Glomerular endothelial cell (primary cell): ENCODE measurements around the gene ATG7. TPM values are rescaled to one million over a fixed set of nuclear protein-coding genes. Genes with fewer than 3 reads are reported as not detected.
"Not testable (repeated sequence)": the region's sequence is repeated elsewhere in the genome, so short reads cannot be mapped to it uniquely, and the experiment has no call there.

Source experiments
- DNase-seq: peaks from one replicate; pipeline ENCODE4 v3.0.0-alpha.2; 2011; ENCODE audit warnings: low read depth, low spot score; ENCODE audit errors: extremely low read depth
- total RNA-seq: library from RNA; depleted of rRNA; stranded (reverse); fragments of >200 nt; gene quantifications from 2 replicates; pipeline ENCODE4 v1.2.3, GENCODE V29; 2015

Gene ATG7
- total RNA-seq, 1 donor from 2014 or later: 53.6 TPM

DNA sequence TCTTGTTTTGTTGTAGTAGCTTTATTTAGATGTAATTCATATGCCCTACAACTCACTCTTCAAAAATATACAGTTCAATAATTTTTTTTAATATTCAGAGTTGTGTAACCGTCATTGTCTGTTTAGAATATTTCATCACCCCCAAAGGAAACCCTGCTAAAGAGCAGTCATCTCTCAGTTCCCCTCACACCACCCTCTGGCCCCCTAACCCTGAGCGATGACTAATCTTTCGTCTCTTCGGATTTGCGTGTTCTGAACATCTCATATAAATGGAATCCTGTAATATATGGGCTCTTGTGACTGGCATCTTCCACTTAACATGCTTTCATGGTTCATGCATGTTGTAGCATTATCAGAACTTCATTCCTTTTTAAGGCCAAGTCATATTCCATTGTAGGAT is 183.8 kb downstream of the ATG7 start:
- DNase-seq: no peak

GRCh38 chr3:11457135-11457534 is 184.9 kb downstream of the ATG7 start:
- no peak for DNase-seq

DNA sequence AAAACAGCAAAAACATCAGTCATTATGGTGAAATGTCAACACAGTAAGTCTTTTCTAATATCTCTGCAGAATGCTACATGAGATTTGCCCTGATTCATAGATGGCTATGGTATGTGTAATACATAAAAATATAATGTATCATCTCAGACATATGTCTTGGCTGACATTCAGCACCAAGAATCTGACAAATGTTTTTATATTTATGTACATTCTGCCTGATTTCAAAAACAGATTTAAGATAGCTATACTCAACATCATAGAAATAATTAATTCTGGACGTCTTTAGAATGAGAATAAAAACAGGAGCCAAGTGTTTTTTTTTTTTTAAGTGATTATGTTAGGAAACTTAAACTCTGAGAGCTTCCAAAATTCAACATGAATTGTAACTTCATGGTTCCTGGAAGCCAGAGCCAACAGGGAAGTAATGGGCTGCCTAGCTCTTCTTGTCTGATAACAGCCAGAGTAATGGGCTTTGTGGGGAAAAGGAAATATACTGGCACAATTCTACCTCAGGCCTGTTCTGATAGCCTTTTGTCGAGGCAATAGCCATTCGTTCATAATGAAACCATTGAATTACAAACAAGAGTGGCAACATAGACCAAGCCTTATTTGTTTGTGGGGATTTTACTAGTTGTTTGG is 187.1 kb downstream of the ATG7 start:
- DNase-seq: no peak

DNA sequence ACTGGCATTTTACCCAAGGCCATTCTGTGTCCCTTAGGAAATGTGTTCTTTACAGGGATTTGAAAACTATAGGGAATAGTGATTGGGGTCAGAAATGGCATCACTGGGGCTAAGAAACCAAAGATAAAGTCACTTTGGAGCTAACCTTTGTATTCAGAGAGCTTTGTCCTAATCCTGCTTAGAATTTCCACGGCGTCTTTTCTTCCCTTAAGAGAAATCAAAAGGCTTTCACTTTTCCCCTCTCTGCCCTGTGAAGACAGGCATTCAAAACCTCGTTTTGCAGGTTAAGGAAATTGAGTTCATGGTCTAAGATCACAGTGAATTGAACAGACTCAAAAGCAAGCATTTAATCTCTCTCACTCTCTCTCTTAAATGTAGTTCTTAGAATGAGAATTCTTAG is 189.0 kb downstream of the ATG7 start:
- DNase-seq: no peak

GRCh38 chr3:11462673-11463072 is 190.5 kb downstream of the ATG7 start:
- not testable (repeated sequence) for DNase-seq

- DNase-seq: no peak
Measured at GRCh38 chr3:11463591-11463990, 191.4 kb downstream of the ATG7 start.

DNA sequence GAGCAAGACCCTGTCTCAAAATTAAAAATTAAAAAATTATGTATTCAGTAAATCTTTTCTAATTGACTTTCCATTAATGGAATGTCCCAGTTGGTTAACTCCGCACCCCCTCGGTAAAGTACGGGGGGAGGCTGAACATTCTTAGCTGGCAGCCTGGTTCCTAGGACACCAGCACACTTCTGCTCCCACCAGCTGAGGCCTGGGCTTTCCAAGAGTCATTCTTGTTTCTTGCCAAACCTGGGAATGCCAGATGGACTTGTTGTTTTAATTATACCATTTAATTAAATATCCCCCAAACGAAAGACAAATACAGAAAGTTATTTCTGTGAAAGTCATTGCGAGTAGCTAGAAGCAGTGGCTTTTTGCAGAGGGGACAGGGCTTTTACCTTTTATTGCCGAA is 192.2 kb downstream of the ATG7 start:
- no peak for DNase-seq

- DNase-seq: no peak
Measured at GRCh38 chr3:11465744-11466616, 193.8 kb downstream of the ATG7 start.

DNA sequence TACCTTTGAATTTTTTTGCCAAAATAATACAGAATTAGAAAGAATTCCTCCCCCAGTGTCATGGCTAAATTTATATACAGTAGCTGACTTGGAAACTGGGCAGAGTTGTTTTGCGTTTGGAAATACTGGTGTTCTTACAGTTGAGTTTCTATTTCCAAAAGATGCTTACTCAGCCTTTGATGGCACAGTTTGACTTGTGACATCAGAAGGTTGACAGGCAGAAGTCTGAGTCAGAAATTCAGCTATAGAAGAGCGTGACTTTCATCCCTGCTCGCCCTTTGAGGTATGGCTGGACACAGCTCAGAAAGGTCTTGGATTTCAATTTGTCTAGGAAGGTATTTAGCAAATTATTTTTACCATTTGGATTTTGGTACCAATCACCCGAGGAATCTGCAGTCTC is 195.7 kb downstream of the ATG7 start:
- DNase-seq: no peak

DNA sequence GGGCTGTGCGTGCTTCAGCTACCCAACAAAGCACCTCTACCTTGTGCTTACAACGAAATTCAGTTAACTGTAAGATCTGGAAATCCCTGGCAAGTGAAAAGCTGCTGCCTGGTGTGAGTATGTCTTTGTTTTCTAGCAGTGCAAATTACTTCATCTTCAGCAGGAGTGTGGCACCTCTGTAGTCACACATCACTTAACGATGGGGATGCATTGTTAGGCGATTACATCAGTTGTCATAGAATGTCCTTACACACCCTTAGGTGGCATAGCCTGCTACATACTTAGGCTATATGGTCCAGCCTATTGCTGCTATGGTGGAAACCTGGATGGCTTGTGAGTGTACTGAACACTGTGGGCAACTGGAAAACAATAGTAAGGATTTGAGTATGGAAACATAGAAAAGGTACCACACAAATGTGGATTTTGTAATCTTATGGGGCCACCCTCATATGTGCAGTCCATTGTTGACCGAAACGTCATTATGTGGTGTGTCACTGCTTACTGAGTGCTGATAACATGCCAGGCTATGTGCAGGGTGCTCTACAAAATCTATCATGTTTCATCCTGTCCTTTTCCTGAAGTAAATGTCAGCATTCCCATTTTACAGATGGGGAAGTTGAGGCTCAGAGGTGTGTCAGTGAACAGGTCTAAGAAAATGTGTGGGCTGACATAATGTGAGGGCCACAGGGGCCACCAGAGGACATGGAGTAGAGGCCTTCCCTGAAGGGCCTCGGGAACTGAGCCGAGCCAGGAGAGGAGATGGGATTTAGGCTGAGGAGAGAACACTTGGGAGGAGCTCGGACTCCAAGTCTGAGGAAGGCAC is 198.0 kb downstream of the ATG7 start:
- DNase-seq: no peak

DNA sequence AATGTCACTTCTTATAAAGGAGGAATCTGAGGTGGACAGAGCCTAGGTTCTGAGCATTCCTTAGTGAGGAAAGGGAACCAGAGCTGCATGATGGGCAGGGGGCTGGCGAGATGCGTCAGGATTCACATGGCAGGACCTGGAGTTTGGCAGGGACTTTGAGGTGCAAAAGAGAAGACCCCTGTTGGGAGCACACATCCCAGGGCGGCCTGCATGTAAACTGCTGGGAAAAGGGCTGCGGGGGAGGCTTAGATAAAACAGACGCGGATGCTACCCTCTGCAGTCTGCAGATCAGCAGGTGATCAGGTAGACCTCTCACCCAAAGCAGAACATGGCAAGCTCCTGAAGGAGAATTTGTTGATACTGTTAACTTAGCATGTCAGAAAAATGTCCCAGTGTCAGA is 203.1 kb downstream of the ATG7 start:
- DNase-seq: no peak

GRCh38 chr3:11476735-11477144 is 204.5 kb downstream of the ATG7 start:
- DNase-seq: peak; percentile 23

DNA sequence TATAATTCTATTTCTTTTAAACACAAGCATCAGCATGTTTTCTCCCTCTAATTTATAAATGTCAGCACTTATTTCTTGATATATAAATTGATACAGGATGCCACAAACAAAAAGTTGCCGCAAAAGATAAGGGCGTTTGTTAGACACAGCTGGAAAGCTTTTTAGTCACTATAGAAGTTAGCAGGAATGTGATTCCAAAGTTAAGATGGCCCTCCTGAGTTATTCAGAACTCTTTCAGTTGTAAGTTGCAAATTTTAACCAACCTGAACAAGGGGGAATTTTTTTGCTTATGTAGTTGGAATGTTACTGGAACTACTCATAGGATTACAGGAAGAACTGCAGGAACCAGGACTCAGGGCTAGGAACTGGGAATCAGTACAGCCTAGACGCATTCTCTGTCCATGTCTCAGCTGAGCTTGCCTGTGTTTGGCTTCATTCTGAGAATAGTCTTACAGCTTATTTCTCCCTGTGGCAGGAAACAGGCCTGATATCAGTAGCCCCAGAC is 205.3 kb downstream of the ATG7 start:
- peak; percentile 85 for DNase-seq

DNA sequence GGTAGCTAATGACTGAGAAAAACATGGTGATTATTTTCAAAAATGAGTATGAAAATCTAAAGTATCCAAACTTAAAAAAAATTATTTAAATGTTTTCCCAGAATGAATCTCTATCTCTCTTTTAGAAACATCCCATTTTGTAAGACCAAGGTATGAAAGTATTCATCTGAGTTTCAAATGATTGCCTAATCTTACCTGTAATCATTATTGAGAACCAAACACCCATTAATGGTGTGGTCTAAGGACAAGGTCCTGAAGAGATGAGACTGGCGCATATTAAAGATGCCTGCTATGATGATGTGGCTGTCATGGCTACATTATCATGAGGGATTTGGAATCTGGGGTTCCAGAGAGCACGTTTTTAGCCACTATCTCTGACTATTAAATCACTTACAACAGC is 206.0 kb downstream of the ATG7 start:
- no peak for DNase-seq

GRCh38 chr3:11479221-11479620 is 207.0 kb downstream of the ATG7 start:
- no peak for DNase-seq

GRCh38 chr3:11480663-11481298 is 208.6 kb downstream of the ATG7 start:
- DNase-seq: no peak

DNA sequence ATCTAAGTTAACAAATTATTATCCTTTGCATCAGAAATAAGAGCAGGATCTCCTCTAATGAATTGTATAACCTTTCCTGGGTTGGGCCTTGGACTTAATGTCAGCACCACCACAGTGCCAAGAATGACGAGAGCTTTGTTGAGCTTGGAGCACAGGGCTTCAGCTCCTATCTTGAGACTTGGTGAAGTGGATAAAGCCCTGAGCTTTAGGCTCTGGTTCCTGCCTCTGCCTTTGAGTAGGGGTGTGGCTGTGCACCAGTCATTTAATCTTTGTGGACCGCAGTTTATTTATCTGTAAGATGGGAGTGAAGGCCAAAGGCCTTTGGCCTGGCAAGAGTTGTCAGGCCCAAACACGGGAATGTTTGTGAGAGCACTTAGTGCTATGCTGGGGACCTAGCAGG is 209.4 kb downstream of the ATG7 start:
- DNase-seq: no peak

- no peak for DNase-seq
Measured at GRCh38 chr3:11482021-11482420, 209.8 kb downstream of the ATG7 start.

DNA sequence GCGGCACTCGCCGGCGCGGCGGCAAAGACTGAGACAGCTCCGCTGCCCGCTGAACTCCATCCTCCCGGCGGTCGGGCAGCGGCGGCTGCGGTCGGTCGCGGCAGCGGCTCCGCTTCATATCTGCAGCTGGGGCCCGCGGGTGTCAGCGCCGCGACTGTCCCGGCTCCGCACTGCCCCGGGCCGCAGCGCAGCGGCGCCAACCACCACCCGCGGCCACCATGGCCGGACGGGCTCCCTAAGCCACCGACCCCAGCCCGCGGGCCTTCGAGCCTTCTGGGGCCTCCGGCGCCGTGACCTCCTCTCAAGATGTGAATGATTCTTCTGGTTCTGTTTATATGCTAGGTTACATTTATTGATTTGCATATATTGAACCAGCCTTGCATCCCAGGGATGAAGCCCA is 216.2 kb downstream of the ATG7 start:
- DNase-seq: not testable (repeated sequence)

GRCh38 chr3:11494131-11494916 is 222.1 kb downstream of the ATG7 start:
- no peak for DNase-seq
